H1 (cell line): ENCODE measurements around the gene NEDD8. TPM values are rescaled to one million over a fixed set of nuclear protein-coding genes. Genes with fewer than 3 reads are reported as not detected.

Source experiments
- ATF2 ChIP-seq: IDR thresholded peaks from 2 replicates; pipeline ENCODE4 v1.6.1; 2012; ENCODE audit warnings: low read length, inconsistent platforms
- ATF3 ChIP-seq: IDR thresholded peaks from 2 replicates; pipeline ENCODE4 v1.6.1; 2011; ENCODE audit warnings: low read depth, mild to moderate bottlenecking, low read length; ENCODE audit not compliant: insufficient read depth
- BRCA1 ChIP-seq: IDR thresholded peaks from 2 replicates; pipeline ENCODE4 v1.6.1; 2012; ENCODE audit warnings: low read depth, low read length, improper control_type of control experiment
- CREB1 ChIP-seq: IDR thresholded peaks from 2 replicates; pipeline ENCODE4 v1.6.1; 2012; ENCODE audit warnings: inconsistent platforms
- EGR1 ChIP-seq: IDR thresholded peaks from 2 replicates; pipeline ENCODE4 v1.6.1; 2011; ENCODE audit warnings: low read depth, low read length, borderline replicate concordance
- EP300 ChIP-seq, 2 experiments: IDR thresholded peaks; 1 replicate in 1 of 2; 2 replicates in 1 of 2; pipeline ENCODE4 v1.6.1; 2011 to 2012; ENCODE audit warnings: low read depth in 2 of 2, low read length in 2 of 2, mild to moderate bottlenecking in 2 of 2, borderline replicate concordance in 1 of 2, inconsistent platforms in 1 of 2, moderate library complexity in 1 of 2
- FOSL1 ChIP-seq: IDR thresholded peaks from 2 replicates; pipeline ENCODE4 v1.6.1; 2011; ENCODE audit warnings: mild to moderate bottlenecking, low read depth, low read length, moderate library complexity; ENCODE audit not compliant: insufficient read depth
- GABPA ChIP-seq: IDR thresholded peaks from 2 replicates; pipeline ENCODE4 v1.6.1; 2011; ENCODE audit warnings: mild to moderate bottlenecking, low read length, moderate library complexity, borderline replicate concordance; ENCODE audit not compliant: insufficient read depth
- JUND ChIP-seq: IDR thresholded peaks from 2 replicates; pipeline ENCODE4 v1.6.1; 2011; ENCODE audit warnings: mild to moderate bottlenecking, improper control_type of control experiment, low read length
- KDM5A ChIP-seq: fragments of 200-600 bp; IDR thresholded peaks from 2 replicates; pipeline ENCODE4 v1.7.1; 2012; ENCODE audit warnings: mild to moderate bottlenecking, low read length, inconsistent platforms, mixed read lengths
- POLR2A ChIP-seq, 2 experiments: IDR thresholded peaks; 1 replicate in 1 of 2; 2 replicates in 1 of 2; pipeline ENCODE4 v1.6.1; 2011; ENCODE audit warnings: low read depth in 2 of 2, low read length in 2 of 2, mild to moderate bottlenecking in 2 of 2; ENCODE audit errors: control extremely low read depth in 1 of 2
- POLR2AphosphoS5 ChIP-seq: IDR thresholded peaks from 2 replicates; pipeline ENCODE4 v1.6.1; 2011; ENCODE audit warnings: low read depth, low read length
- RAD21 ChIP-seq, 2 experiments: IDR thresholded peaks in 1 of 2; conservative IDR thresholded peaks in 1 of 2; 2 replicates each; pipeline ENCODE4 v1.6.1; 2011; ENCODE audit warnings: low read depth in 2 of 2, low read length in 2 of 2, improper control_type of control experiment in 1 of 2, inconsistent platforms in 1 of 2, mild to moderate bottlenecking in 1 of 2, moderate library complexity in 1 of 2
- RBBP5 ChIP-seq: IDR thresholded peaks from 2 replicates; pipeline ENCODE4 v1.7.1; 2012; ENCODE audit warnings: low read depth, mild to moderate bottlenecking, inconsistent platforms, low read length, moderate library complexity, borderline replicate concordance
- RXRA ChIP-seq: IDR thresholded peaks from 2 replicates; pipeline ENCODE4 v1.6.1; 2011; ENCODE audit warnings: low read depth, mild to moderate bottlenecking, low read length, moderate library complexity; ENCODE audit not compliant: insufficient read depth
- SIRT6 ChIP-seq: IDR thresholded peaks from one replicate; pipeline ENCODE4 v1.7.1; 2012; ENCODE audit warnings: low read length, inconsistent platforms
- SIX5 ChIP-seq: IDR thresholded peaks from 2 replicates; pipeline ENCODE4 v1.6.1; 2011; ENCODE audit warnings: mild to moderate bottlenecking, low read depth, low read length
- SP4 ChIP-seq: IDR thresholded peaks from 2 replicates; pipeline ENCODE4 v1.6.1; 2012; ENCODE audit warnings: low read length, inconsistent platforms
- TAF7 ChIP-seq: optimal IDR thresholded peaks from 2 replicates; pipeline ENCODE3; 2011; ENCODE audit warnings: low read depth, mild to moderate bottlenecking, inconsistent platforms, low read length, moderate library complexity, borderline replicate concordance
- TBP ChIP-seq: IDR thresholded peaks from 2 replicates; pipeline ENCODE4 v1.6.1; 2011; ENCODE audit warnings: low read depth, low read length, improper control_type of control experiment
- TEAD4 ChIP-seq: IDR thresholded peaks from 2 replicates; pipeline ENCODE4 v1.6.1; 2012; ENCODE audit warnings: low read depth, low read length, inconsistent platforms, mixed read lengths
- YY1 ChIP-seq: IDR thresholded peaks from 2 replicates; pipeline ENCODE4 v1.6.1; 2011; ENCODE audit warnings: low read depth, mild to moderate bottlenecking, low read length
- polyA plus RNA-seq, 7 experiments: library from polyadenylated mRNA; depleted of rRNA in 3 of 7; stranded (reverse) in 5 of 7; unstranded in 2 of 7; fragments of >200 nt in 5 of 7; fragments of 200-250 nt in 2 of 7; gene quantifications; 1 replicate in 5 of 7; 2 replicates in 1 of 7; 4 replicates in 1 of 7; pipeline versions ENCODE4 v1.2.1 to v1.2.3, GENCODE V29; 2011 to 2013; ENCODE audit warnings: missing spikeins in 2 of 7, mixed read lengths in 2 of 7
- total RNA-seq: library from RNA; stranded (reverse); fragmentation: NEBNext Ultra II Directional; extraction: Animal tissue kit (Norgen Biotek cat#: 25700); gene quantifications from 2 replicates; pipeline ENCODE4 v1.2.1, GENCODE V29; 2021

The NEDD8 gene
- total and polyA plus RNA-seq, 2 of the 8 experiments (the other 6 are each of a cell fraction or from before 2014, with no cell fraction given): 253 to 317 TPM

- TF ChIP-seq FOSL1 (no peak), RXRA (peak; percentile 97), EP300 (IDR thresholded peaks at IDR 0.05; ENCODE audit: borderline replicate concordance in 1 of 2, low read depth in 2 of 2, low read length in 2 of 2) (peak in 1 of 2 experiments; percentile 69; a peak in 1 of 3 replicates), CREB1 (no peak; the same call in 1 of the 2 replicates), JUND (no peak), POLR2A (IDR thresholded peaks at IDR 0.05; ENCODE audit: control extremely low read depth in 1 of 2, low read depth in 2 of 2, low read length in 2 of 2) (peak in 1 of 2 experiments; percentile 44; a peak in 1 of 3 replicates), RBBP5 (no peak), SP4 (no peak), TBP (no peak), EGR1 (no peak), SIX5 (no peak), SIRT6 (no peak), ATF2 (no peak), RAD21 (IDR thresholded peaks at IDR 0.05 in 1 of 2, conservative IDR thresholded peaks at IDR 0.05 in 1 of 2; ENCODE audit: low read depth in 2 of 2, low read length in 2 of 2) (0 out of 4 replicates have a peak, but pooled peaks of 1 of the 2 experiments have one; percentile 6), TAF7 (peak; percentile 41), ATF3 (no peak), TEAD4 (no peak), YY1 (peak; percentile 24; the same call in 1 of the 2 replicates), POLR2AphosphoS5 (no peak; the same call in none of the 2 replicates), GABPA (no peak), KDM5A (no peak), BRCA1 (no peak)
These were observed 60.5 kb downstream of the NEDD8 start, which contains the start of gene REC8 (continued) for GRCh38 chr14:24171422-24172260.
